D341Med (cell line): ENCODE data around the gene RAD51B.

ENCODE experiments used
- DNase-seq: peaks from one replicate; pipeline ENCODE4 v3.0.0; 2012; ENCODE audit warnings: low spot score

RAD51B gene

DNA sequence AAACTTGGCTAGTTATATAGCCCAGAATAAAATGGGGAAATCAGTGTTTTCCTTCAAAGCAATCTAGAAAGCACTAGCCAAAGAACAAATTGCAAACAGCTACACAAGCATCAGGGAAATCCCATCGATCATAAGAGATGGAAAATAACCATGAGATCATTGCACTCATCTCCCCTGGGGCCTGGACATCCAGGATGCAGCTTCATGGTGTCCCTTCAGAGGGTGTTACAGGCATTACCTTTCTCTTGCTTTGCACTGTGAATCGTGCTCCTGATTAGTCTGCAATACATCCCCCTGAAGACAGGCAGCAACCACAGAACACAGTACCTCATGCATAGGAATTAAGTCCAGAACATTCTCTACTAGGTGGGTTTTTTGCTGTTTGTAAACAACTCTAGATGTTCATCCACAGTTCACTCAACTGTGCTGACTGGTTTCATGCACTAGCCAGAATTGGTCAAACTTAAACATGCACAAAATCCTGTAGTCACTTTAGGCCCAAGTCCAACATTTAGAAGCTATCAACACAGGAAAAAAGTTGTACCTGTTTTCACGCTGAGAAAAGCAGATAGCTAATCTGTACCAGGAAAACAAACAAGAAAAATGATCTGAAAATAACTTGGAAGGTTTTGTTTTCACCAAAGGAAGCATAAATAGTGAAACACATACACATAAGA, 853.2 kb downstream of the RAD51B start:
- no peak for DNase-seq

DNA sequence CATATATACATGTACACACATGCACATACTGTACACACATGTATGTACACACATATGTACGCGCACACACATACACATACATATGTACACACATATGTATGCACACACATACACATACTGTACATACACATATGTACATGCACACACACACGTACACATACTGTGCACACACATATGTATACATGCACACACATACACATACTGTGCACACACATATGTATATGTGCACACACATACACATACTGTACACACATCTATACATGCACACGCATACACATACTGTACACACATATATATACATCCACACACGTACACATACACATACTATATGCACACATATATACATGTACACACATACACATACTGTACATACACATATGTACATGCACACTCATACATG, 853.9 kb downstream of the RAD51B start:
- DNase-seq: no peak

GRCh38 chr14:68674538-68675232, 855.1 kb downstream of the RAD51B start:
- no peak for DNase-seq

DNA sequence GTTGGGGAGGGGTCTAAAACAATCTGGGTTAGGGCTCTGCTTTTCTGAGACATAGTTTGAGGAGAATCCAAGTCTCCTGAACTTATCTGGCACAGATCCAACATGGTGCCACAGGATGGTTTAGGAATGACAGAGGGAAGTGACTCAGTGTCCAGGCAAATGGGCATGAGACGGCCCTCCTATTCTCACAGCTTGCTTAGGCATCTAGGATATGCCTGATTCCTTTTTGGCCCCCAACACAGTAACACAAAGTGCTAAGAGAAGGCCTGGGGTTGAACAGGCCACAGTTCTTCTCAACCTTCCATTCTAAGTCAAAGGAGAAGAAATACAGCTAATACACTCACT, 855.6 kb downstream of the RAD51B start:
- DNase-seq: no peak

GRCh38 chr14:68676511-68676943, 856.9 kb downstream of the RAD51B start:
- no peak for DNase-seq

DNA sequence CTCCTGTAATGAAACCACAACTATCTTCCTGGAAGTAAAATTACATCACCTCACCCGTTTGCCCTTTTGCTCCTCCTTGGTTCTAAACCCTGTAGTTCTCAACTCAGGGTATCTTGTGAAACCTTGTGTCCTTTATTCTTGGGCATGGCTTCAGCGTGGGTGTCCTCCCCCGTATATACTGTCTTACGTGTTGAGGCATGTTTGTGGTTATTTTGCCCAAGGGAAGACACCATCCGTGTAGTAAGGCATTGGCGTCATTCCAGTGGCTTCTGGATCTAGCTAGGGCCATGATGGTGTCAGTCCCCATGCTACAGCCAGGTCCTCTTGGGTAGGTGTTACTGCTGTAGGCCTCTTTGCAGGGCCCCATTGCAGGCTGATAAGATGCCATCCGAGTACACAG, 857.9 kb downstream of the RAD51B start:
- no peak for DNase-seq

- DNase-seq: no peak
These were observed 858.3 kb downstream of the RAD51B start for GRCh38 chr14:68677901-68678300.

DNA sequence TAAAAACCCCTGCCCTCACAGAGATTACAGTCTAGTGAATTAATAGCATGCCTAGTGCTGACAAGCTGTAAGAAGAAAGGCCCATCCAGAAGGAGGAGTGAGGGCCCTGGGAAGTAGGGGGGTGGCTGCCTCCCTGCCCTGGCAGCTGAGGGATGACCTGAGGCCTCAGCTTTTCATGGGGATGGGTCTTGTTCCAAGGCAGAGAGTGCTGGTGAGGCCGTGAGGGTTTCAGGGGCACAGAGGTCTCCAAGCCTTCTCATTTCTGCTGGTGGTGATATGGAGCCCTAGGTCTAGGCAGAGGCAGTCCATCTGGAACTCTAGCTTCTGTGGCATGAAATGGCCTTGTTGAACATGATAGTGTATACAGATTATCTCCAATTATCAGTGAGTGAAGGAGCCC, 858.9 kb downstream of the RAD51B start:
- no peak for DNase-seq

DNA sequence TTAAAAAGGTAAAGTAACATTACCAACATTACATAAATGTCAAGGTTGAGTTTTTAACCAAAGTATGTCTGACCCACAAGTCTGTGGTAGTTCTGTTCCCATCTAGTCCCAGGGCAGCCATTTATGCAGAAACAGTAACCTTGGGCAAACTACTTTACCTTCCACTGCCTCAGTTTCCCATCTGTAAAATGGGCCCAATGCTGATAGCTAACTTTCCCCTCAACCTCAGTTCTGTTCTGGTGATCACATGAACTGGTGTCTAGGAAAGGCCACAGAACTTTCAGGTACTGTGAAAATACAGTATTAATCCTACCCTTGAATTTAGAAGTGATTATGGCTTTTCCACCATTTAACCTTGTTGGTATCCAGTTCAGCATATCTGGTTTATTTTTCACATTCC, 859.7 kb downstream of the RAD51B start:
- DNase-seq: no peak

- no peak for DNase-seq
These were observed 860.3 kb downstream of the RAD51B start for GRCh38 chr14:68679746-68680467.

GRCh38 chr14:68680541-68681051, 861.0 kb downstream of the RAD51B start:
- no peak for DNase-seq

DNA sequence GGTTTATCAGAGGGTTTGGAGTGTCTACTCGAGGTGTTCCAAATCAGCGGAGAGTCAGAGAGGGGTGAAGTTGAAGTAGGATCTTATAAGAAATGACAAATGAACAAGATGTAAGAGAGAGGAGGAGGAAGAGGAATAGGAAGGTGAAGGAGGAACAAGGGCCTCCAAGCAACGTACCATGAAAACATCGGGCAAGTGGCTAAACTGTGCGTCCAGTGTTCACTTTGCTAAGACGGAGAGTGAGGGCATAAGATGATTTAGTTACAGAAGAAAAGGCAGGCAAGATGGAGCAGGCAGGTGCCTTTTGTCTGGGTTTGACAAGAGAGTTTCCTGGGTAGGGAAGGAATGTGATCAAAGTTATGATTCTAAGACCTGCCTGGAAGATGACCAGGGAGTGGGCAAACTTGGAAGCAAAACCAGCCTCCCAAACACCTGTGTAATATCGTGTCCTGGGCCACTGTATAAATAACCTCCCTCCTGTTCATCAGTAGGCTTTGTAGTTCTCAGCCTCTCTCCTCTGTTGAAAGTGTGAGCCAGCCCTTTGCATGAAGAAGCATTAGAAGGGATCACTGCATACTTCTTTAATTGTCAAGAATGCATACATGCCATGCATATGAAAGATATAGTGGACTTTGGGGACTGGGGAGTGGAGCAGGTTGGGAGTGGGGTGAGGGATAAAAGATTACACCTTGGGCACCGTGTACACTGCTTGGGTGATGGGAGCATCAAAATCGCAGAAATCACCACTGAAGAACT, 861.9 kb downstream of the RAD51B start:
- no peak for DNase-seq

GRCh38 chr14:68682166-68683103, 862.9 kb downstream of the RAD51B start:
- DNase-seq: no peak

DNA sequence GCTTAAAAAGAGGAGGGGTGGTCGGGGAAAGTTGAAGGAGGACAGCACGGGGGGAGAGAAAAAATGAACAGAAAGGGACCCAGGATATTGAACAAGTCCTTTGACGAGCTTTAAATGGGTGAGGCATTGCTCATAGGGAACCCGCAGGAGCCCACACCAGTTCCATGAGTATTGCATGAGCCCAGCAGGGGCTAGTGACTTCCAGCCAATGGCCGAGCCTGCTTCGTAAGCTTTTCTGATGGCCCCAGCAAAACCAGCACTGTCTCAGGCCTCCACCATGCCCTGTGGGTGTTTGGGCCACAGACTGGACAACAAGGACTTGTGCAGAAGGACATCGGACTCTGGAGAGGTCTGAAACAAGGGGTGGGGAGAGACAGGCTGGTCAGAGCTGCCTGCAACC, 863.7 kb downstream of the RAD51B start:
- DNase-seq: no peak

DNA sequence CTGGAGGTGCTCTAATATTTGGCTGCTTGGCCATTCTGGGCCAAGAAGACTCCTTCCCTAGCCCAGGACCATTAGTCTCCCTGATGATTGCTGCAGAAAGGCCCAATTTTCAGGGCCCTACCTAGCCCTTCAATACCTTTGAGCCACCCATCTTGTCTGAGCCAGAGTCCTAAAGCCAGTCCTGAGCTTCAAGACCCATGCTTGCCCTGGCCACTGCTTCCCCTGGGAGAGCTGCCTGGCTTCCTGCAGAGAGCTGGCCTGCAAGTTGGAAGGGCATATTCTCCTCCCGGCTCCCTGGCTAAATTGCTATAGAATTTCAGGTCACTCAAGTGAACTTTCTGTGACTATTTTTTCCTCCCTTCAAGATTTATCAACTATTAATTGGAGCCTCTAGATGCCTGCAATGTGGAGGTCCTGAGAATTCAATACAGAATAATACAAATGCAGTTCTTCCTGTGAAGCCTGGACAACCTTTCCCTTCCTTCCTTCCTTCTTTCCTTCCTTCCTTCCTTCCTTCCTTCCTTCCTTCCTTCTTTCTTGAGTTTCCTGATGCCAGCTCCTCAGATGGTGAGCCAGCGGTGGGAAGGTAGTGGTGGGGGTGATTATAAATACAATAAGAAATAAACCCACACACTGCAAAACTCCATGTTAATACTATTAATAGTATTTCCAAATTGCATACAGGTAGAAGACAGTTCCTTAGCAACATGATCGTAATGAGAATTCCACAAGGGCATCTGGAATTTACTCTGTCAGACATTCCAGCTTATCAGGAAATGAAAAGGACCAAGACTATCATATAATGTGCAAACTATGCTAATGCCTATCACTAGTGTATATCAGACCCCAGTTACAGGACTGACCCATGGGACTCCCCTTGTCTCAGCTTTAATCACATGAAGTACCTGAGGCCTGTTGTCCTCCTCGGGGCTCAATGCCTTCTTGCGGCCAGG, 865.2 kb downstream of the RAD51B start:
- no peak for DNase-seq

DNA sequence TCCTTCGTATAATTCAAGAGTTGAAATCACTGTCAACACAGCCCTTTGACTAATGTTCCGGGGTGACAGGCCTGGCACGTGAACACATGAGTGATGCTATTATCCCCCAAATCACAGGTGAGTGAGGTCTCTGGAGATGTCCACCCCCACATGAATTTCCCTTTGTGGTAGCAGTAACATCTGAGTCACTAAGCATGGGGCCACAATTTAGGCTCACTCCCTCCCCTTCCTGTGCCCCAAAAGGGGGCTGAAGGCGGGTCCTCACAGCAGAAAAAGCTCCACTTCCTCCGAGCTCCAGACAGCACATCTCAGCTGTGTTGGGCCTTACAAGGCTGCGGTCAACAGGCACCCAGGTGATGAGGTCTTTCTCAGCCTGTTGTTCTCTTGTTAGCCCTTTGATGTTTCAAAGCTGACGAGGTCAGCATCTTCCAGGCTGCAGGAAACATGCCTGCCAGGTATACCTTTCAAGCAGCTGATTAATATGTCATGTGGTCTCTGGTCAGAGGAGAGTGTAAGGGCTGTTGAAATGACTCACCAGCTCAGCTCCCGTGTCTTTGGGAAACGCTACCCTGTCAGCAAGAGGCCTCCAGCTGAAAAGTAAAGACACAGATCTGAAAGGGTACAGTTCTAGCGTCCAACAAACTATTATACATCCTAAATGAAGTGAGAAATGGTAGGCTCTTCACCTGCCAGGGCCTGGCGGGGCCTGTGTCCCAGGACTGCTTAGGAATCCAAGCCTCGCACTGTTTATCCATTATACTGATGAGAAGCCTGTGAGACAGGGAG, 866.0 kb downstream of the RAD51B start:
- no peak for DNase-seq

GRCh38 chr14:68686205-68686465, 866.6 kb downstream of the RAD51B start:
- DNase-seq: no peak

- DNase-seq: no peak
These were observed 867.1 kb downstream of the RAD51B start for GRCh38 chr14:68686724-68687123.

GRCh38 chr14:68687746-68688145, 868.2 kb downstream of the RAD51B start:
- no peak for DNase-seq
